A673 (cell line): Measurements from ENCODE around the gene C13orf46. TPM values are rescaled to one million over a fixed set of nuclear protein-coding genes. Genes with fewer than 3 reads are reported as not detected.
"Not testable (repeated sequence)": the region's sequence is repeated elsewhere in the genome, so short reads cannot be mapped to it uniquely, and the experiment has no call there.

Experiments
- BruUV-seq: library from RNA; stranded (reverse); fragments of 400-500 nt; replicated peaks from 2 replicates; lab custom pipeline; 2021; lab: Mats Ljungman, UMichigan
- CTCF ChIA-PET: fragments of 300-600 bp; sonication (Branson Sonifier 250); formaldehyde crosslinking; loops from one replicate; lab custom pipeline; 2022; ENCODE audit warnings: antibody characterized with exemption; lab: Charles Lee
- POLR2A ChIA-PET: fragments of 300-600 bp; sonication (Branson Sonifier 250); formaldehyde crosslinking; loops from one replicate; lab custom pipeline; 2022; ENCODE audit warnings: antibody characterized with exemption; ENCODE audit not compliant: low non-redundant PET; lab: Charles Lee
- DNase-seq: peaks from one replicate; pipeline ENCODE4 v3.0.0-alpha.2; 2015; ENCODE audit warnings: low spot score
- H3K27ac ChIP-seq: fragments of 200-600 bp; sonication (generic); 2 replicates; pipeline ENCODE4 v1.5.1; 2016; ENCODE audit warnings: mixed run types, low read depth, mild to moderate bottlenecking, mixed read lengths, antibody characterized with exemption, low read length; ENCODE audit not compliant: poor library complexity, severe bottlenecking
- H3K27me3 ChIP-seq: fragments of 200-600 bp; sonication (generic); replicated peaks from 2 replicates; pipeline ENCODE4 v1.6.1; 2017; ENCODE audit warnings: mixed run types, low read depth, mild to moderate bottlenecking, mixed read lengths, antibody characterized with exemption, low read length; ENCODE audit not compliant: insufficient read depth, poor library complexity
- H3K36me3 ChIP-seq: fragments of 200-600 bp; sonication (generic); 2 replicates; pipeline ENCODE4 v1.6.1; 2016; ENCODE audit warnings: mixed run types, mild to moderate bottlenecking, mixed read lengths, antibody characterized with exemption, low read length; ENCODE audit not compliant: insufficient read depth, poor library complexity, severe bottlenecking
- H3K4me1 ChIP-seq: fragments of 200-600 bp; sonication (generic); 2 replicates; pipeline ENCODE4 v1.6.1; 2017; ENCODE audit warnings: mixed run types, mild to moderate bottlenecking, mixed read lengths, antibody characterized with exemption, low read length; ENCODE audit not compliant: insufficient read depth, poor library complexity, severe bottlenecking
- H3K4me3 ChIP-seq: fragments of 200-600 bp; sonication (generic); 2 replicates; pipeline ENCODE4 v1.5.1; 2016; ENCODE audit warnings: low read depth, mixed run types, mild to moderate bottlenecking, mixed read lengths, low read length; ENCODE audit not compliant: poor library complexity, severe bottlenecking
- H3K9me3 ChIP-seq: fragments of 200-600 bp; sonication (generic); 2 replicates; pipeline ENCODE4 v1.6.1; 2016; ENCODE audit warnings: mixed run types, low read depth, mild to moderate bottlenecking, mixed read lengths, antibody characterized with exemption, low read length; ENCODE audit not compliant: poor library complexity, severe bottlenecking
- EZH2 ChIP-seq: fragments of 200-600 bp; sonication (generic); IDR thresholded peaks from 2 replicates; pipeline ENCODE4 v1.6.1; 2017; ENCODE audit warnings: borderline replicate concordance, low read depth, mild to moderate bottlenecking, mixed read lengths, antibody characterized with exemption, low read length; ENCODE audit not compliant: poor library complexity, severe bottlenecking
- intact Hi-C: fragments of 100-400 bp; cut with micrococcal nuclease; formaldehyde crosslinking; loops from one replicate; pipeline ENCODE4 v1.10.0; 2022; ENCODE audit not compliant: unreplicated experiment
- total RNA-seq: library from RNA; stranded (reverse); gene quantifications from 2 replicates; pipeline ENCODE4 v1.2.3, GENCODE V29; 2021
- TF ChIP-seq, protein P1 (sequence below): fragments of 300-800, 200-600 bp; sonication (generic); conservative IDR thresholded peaks from 2 replicates; pipeline ENCODE4 v1.5.1; 2017; ENCODE audit warnings: low read depth, mild to moderate bottlenecking, antibody characterized with exemption, low read length, moderate library complexity, mixed read lengths

C13orf46 gene
- total RNA-seq, 1 experiment from 2014 or later, result 3.6 TPM

DNA sequence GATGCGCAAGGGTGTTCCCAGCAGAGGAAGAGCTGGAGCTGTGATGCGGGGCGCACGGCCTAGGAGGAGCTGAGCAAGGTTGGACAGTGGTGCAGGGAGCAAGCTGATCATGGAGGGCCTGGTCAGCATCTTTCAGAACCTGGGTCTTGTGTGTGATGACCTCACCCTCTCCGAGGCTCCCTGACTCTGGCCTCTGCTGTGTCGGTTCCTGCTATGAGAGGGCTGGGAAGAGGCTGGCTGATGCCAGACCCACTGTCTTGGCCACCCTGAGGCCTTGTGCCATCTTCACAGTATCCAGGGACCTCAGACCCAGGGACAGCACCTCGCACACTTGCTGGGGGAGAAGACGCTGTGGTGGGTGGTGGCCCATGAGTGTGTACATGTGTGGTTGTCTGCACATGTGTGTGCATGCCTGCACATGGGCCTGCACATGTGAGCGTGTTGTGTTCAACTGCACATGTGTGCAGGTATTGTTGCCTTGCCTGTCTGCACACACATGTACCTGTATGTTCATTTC lies 16.5 kb upstream of the C13orf46 start:
- ChIA-PET CTCF (no interaction called here), POLR2A (no interaction called here)
- intact Hi-C loops, result no loop called here
- Histone ChIP-seq H3K9me3 (no peaks in the 10 kb centered on the region), H3K27me3 (no peaks in the 10 kb centered on the region), H3K27ac (no peak overlapping the region), H3K4me3 (no peak overlapping the region), H3K4me1 (no peaks in the 10 kb centered on the region), H3K36me3 (peaks cover 12% of the 10 kb centered on the region)
- DNase-seq, result no peak
- BruUV-seq, result no TSS peak
- TF ChIP-seq EZH2, result no peak
- TF ChIP-seq, protein P1, sequence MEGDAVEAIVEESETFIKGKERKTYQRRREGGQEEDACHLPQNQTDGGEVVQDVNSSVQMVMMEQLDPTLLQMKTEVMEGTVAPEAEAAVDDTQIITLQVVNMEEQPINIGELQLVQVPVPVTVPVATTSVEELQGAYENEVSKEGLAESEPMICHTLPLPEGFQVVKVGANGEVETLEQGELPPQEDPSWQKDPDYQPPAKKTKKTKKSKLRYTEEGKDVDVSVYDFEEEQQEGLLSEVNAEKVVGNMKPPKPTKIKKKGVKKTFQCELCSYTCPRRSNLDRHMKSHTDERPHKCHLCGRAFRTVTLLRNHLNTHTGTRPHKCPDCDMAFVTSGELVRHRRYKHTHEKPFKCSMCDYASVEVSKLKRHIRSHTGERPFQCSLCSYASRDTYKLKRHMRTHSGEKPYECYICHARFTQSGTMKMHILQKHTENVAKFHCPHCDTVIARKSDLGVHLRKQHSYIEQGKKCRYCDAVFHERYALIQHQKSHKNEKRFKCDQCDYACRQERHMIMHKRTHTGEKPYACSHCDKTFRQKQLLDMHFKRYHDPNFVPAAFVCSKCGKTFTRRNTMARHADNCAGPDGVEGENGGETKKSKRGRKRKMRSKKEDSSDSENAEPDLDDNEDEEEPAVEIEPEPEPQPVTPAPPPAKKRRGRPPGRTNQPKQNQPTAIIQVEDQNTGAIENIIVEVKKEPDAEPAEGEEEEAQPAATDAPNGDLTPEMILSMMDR, result no peak

DNA sequence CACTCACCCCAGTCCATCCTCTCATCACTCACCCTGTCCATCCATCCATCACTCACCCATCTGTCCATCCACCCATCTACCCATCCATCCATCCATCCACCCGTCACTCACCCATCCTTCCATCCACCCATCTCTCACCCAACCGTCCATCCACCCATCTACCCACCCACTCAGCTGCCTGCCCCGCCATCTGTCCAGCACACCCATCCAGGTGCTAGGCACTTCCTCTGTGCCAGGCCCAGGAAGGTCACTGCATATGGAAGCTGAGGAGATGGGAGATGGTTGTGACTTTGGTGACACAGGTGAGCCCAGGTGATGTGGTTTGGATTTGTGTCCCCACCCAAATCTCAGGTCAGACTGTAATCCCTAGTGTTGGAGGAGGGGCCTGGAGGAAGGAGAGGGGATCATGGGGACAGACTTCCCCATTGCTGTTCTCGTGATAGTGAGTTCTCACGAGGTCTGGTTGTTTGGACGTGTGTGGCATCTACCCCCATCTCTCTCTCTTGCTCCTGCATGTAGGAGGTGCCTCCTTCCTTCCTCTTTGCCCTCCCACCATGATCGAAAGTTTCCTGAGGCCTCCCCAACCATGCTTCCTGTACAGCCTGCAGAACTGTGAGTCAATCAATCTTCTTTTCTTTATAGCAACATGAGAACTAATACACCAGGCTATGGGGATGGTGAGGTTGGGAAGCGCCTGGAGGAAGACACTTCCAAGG lies 15.9 kb upstream of the C13orf46 start:
- BruUV-seq, result no TSS peak

DNA sequence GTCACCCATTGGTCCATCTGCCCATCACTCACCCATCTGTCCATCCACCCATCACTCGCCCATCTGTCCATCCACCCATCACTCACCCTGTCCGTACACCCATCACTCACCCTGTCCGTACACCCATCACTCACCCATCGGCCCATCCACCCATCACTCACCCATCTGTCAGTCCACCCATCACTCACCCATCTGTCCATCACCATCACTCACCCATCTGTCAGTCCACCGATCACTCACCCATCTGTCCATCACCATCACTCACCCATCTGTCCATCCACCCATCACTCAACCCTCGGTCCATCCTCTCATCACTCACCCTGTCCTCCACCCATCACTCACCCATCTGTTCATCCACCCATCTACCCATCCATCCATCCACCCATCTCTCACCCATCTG lies 15.0 kb upstream of the C13orf46 start:
- H3K27me3 ChIP-seq, H3K9me3 ChIP-seq, H3K4me1 ChIP-seq, H3K27ac ChIP-seq, DNase-seq, CTCF ChIA-PET, POLR2A ChIA-PET, H3K4me3 ChIP-seq, BruUV-seq, intact Hi-C loops: not testable (repeated sequence)
- H3K36me3 ChIP-seq, result peaks cover 12% of the 10 kb centered on the region

More for the DNA sequence above, 15.9 kb upstream of the C13orf46 start:
- ChIA-PET POLR2A (no interaction called here), CTCF (no interaction called here)
- no peaks in the 10 kb centered on the region for H3K27me3 ChIP-seq
- H3K4me3 ChIP-seq, result no peak overlapping the region
- DNase-seq, result no peak
- peaks cover 12% of the 10 kb centered on the region for H3K36me3 ChIP-seq
- H3K9me3 ChIP-seq, result no peaks in the 10 kb centered on the region
- no peak for TF ChIP-seq EZH2
- TF ChIP-seq, protein P1, result no peak
- no peaks in the 10 kb centered on the region for H3K4me1 ChIP-seq
- no peak overlapping the region for H3K27ac ChIP-seq
- intact Hi-C loops, result no loop called here

DNA sequence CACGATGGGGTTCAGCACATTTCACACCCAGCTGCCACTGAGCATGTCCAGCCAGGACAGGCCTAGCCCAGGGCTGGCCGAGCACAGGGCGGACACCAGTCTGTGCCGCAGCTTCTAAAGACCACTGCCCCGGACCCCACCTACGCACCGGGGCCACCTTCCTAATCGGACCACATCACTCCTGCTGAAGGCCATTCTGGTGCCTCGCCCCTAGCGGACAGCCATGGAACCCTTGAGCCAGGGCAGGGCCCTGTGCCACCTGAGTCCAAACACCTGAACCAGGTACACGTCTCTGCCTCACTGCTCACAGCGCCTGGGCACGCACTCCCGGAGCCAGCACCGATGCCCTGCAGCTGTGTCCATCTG lies 8.4 kb upstream of the C13orf46 start:
- no peak overlapping the region for H3K4me3 ChIP-seq
- BruUV-seq, result no TSS peak
- no peaks in the 10 kb centered on the region for H3K27me3 ChIP-seq
- intact Hi-C loops, result no loop called here
- H3K27ac ChIP-seq, result no peak overlapping the region
- CTCF ChIA-PET, result no interaction called here
- no peaks in the 10 kb centered on the region for H3K4me1 ChIP-seq
- no peak for DNase-seq
- no peaks in the 10 kb centered on the region for H3K36me3 ChIP-seq
- H3K9me3 ChIP-seq, result no peaks in the 10 kb centered on the region
- no peak for TF ChIP-seq EZH2
- TF ChIP-seq, protein P1, result no peak
- POLR2A ChIA-PET, result no interaction called here
